Caco-2 (cell line): ENCODE measurements around the gene RBM27. TPM values are rescaled to one million over a fixed set of nuclear protein-coding genes. Genes with fewer than 3 reads are reported as not detected.

ENCODE experiments used
- BruUV-seq: library from RNA; stranded (reverse); fragments of 400-500 nt; replicated peaks from 2 replicates; lab custom pipeline; 2021; lab: Mats Ljungman, UMichigan
- CTCF ChIA-PET: fragments of 300-600 bp; sonication (Branson Sonifier 250); formaldehyde crosslinking; loops from one replicate; lab custom pipeline; 2022; ENCODE audit warnings: antibody characterized with exemption; lab: Charles Lee
- POLR2A ChIA-PET: fragments of 300-600 bp; sonication (Branson Sonifier 250); formaldehyde crosslinking; loops from one replicate; lab custom pipeline; 2022; ENCODE audit warnings: antibody characterized with exemption; lab: Charles Lee
- DNase-seq, 2 experiments: peaks; one replicate each; pipeline versions ENCODE4 v3.0.0 to v3.0.0-alpha.2; 2020 to 2022
- H3K27me3 ChIP-seq: replicated peaks from 2 replicates; pipeline ENCODE4 v1.6.0; 2011; ENCODE audit warnings: low read length; ENCODE audit not compliant: control insufficient read depth, insufficient read depth
- H3K36me3 ChIP-seq: 2 replicates; pipeline ENCODE4 v1.5.1; 2011; ENCODE audit warnings: low read length; ENCODE audit not compliant: control insufficient read depth, insufficient read depth
- H3K4me1 ChIP-seq: fragments of 250-450 bp; sonication (Bioruptor Pico); 2 replicates; pipeline ENCODE4 v1.5.1; 2020; ENCODE audit warnings: mild to moderate bottlenecking
- H3K4me3 ChIP-seq: 2 replicates; pipeline ENCODE4 v1.5.1; 2011; ENCODE audit warnings: low read depth, mild to moderate bottlenecking, control low read depth, low read length
- H3K9me3 ChIP-seq: fragments of 250-450 bp; sonication (Bioruptor Pico); 2 replicates; pipeline ENCODE4 v1.5.1; 2020; ENCODE audit warnings: mild to moderate bottlenecking, moderate library complexity
- H3K27ac Mint-ChIP-seq: one replicate; pipeline ENCODE4 v1.8.0; 2022; ENCODE audit warnings: mixed read lengths; ENCODE audit not compliant: unreplicated experiment
- H3K27me3 Mint-ChIP-seq: one replicate; pipeline ENCODE4 v1.8.0; 2022; ENCODE audit warnings: mixed read lengths; ENCODE audit not compliant: insufficient read depth, unreplicated experiment
- H3K36me3 Mint-ChIP-seq: one replicate; pipeline ENCODE4 v1.8.0; 2022; ENCODE audit warnings: mild to moderate bottlenecking, mixed read lengths; ENCODE audit not compliant: insufficient read depth, unreplicated experiment
- H3K4me1 Mint-ChIP-seq: one replicate; pipeline ENCODE4 v1.8.0; 2022; ENCODE audit warnings: low read depth, mixed read lengths; ENCODE audit not compliant: unreplicated experiment
- H3K4me3 Mint-ChIP-seq: one replicate; pipeline ENCODE4 v1.8.0; 2022; ENCODE audit warnings: mild to moderate bottlenecking, moderate library complexity, mixed read lengths; ENCODE audit not compliant: unreplicated experiment
- H3K9me3 Mint-ChIP-seq: one replicate; pipeline ENCODE4 v1.8.0; 2022; ENCODE audit warnings: mixed read lengths; ENCODE audit not compliant: unreplicated experiment
- intact Hi-C: fragments of 100-400 bp; cut with micrococcal nuclease; formaldehyde crosslinking; loops from one replicate; pipeline ENCODE4 v1.10.0; 2022; ENCODE audit not compliant: unreplicated experiment
- total RNA-seq: library from RNA; stranded (reverse); gene quantifications from 2 replicates; pipeline ENCODE4 v1.2.3, GENCODE V29; 2022
- TF ChIP-seq, protein P1 (sequence below), 2 experiments: fragments of 200-600 bp in 1 of 2; IDR thresholded peaks; 1 replicate in 1 of 2; 2 replicates in 1 of 2; pipeline versions ENCODE4 v1.5.1 to v1.8.0; 2011 to 2022; ENCODE audit warnings: antibody characterized with exemption in 1 of 2, control low read depth in 1 of 2, inconsistent platforms in 1 of 2, low read depth in 1 of 2, low read length in 1 of 2, mild to moderate bottlenecking in 1 of 2, moderate library complexity in 1 of 2; ENCODE audit not compliant: insufficient read depth in 1 of 2, severe bottlenecking in 1 of 2, unreplicated experiment in 1 of 2

The RBM27 gene
- total RNA-seq, 1 experiment from 2014 or later: 24.3 TPM

DNA sequence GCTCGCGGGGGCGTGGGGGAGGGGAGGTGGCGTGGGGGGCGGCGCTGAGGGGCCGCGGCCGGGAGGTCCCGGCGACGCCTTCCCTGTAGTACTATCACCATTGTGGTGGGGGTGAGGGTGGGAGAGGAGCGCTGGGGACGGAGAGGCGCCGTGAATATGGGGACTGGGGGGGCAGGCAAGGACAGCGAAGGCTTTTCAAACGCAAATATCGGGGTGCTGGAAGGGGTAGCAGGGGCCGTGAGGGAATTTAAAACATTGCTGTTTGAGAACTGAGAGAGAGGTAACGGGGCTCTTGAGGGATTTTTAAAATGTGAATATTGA, 427 bp downstream of the RBM27 start:
- CTCF ChIA-PET: interaction anchor here (1.0 kb wide), 1 partner anchor 21 kb away, joined by 5 read pairs; the partner anchor contains the start of gene LARS1
- no TSS peak for BruUV-seq
- Histone ChIP-seq H3K36me3 (no peaks in the 10 kb centered on the region), H3K4me3 (peak overlapping the region; percentile 77), H3K4me1 (peaks cover 4% of the 10 kb centered on the region; the same call in 1 of the 2 replicates), H3K27me3 (no peaks in the 10 kb centered on the region), H3K9me3 (no peaks in the 10 kb centered on the region)
- Mint-ChIP-seq H3K27ac (no peak overlapping the region), H3K4me3 (no peak overlapping the region), H3K4me1 (no peaks in the 10 kb centered on the region), H3K36me3 (no peaks in the 10 kb centered on the region), H3K9me3 (no peaks in the 10 kb centered on the region), H3K27me3 (no peaks in the 10 kb centered on the region)
- intact Hi-C loops: loop anchor here (1.0 kb wide), 2 partner anchors 22 to 222 kb away; partner anchors contain the start of gene LARS1
- POLR2A ChIA-PET: interaction anchor here (0.6 to 1.3 kb wide), 5 partner anchors 10 to 66 kb away, joined by 3 to 9 read pairs (median 4); partner anchors contain the start of gene LARS1
- TF ChIP-seq, protein P1, sequence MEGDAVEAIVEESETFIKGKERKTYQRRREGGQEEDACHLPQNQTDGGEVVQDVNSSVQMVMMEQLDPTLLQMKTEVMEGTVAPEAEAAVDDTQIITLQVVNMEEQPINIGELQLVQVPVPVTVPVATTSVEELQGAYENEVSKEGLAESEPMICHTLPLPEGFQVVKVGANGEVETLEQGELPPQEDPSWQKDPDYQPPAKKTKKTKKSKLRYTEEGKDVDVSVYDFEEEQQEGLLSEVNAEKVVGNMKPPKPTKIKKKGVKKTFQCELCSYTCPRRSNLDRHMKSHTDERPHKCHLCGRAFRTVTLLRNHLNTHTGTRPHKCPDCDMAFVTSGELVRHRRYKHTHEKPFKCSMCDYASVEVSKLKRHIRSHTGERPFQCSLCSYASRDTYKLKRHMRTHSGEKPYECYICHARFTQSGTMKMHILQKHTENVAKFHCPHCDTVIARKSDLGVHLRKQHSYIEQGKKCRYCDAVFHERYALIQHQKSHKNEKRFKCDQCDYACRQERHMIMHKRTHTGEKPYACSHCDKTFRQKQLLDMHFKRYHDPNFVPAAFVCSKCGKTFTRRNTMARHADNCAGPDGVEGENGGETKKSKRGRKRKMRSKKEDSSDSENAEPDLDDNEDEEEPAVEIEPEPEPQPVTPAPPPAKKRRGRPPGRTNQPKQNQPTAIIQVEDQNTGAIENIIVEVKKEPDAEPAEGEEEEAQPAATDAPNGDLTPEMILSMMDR (IDR thresholded peaks at IDR 0.05; ENCODE audit: insufficient read depth in 1 of 2, low read depth in 1 of 2, low read length in 1 of 2, severe bottlenecking in 1 of 2, unreplicated experiment in 1 of 2): no peak
- DNase-seq: no peak

DNA sequence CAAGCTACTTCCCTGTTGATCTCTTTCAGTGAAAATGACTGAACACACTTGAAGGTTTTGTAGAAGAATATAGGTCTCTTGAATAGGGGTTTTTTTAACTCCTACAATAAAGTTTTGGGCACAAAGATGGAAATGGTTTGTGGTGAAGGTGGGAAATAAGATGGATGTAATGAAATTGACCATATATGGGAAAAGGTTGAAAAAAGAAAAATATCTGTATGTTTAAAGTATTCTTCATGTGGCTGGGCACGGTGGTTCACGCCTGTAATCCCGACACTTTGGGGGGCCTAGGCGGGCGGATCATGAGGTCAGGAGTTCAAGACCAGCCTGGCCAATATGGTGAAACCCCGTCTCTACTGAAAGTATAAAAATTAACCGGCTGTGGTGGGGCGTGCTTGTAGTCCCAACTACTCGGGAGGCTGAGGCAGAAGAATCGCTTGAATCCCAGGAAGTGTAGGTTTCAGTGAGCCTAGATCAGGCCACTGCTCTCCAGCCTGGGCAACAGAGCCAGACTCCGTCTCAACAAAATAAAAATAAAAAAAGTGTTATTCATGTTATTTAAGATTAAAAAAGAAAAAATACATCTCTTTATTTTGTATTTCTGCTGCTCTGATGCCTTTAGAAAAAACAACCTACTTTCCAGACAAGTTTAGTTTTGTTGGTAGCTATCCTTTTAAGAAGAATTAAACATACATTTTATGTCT, 2.2 kb downstream of the RBM27 start:
- H3K27me3 ChIP-seq: no peaks in the 10 kb centered on the region
- ChIA-PET CTCF (no interaction called here), POLR2A (no interaction called here)
- BruUV-seq: no TSS peak
- no peaks in the 10 kb centered on the region for H3K36me3 ChIP-seq
- TF ChIP-seq, protein P1 (IDR thresholded peaks at IDR 0.05; ENCODE audit: insufficient read depth in 1 of 2, low read depth in 1 of 2, low read length in 1 of 2, severe bottlenecking in 1 of 2, unreplicated experiment in 1 of 2): no peak
- H3K4me3 ChIP-seq: no peak overlapping the region
- peaks cover 12% of the 10 kb centered on the region; the same call in 1 of the 2 replicates for H3K4me1 ChIP-seq
- intact Hi-C loops: no loop called here
- no peak overlapping the region for H3K27ac Mint-ChIP-seq
- no peak overlapping the region for H3K4me3 Mint-ChIP-seq
- DNase-seq: no peak
- no peaks in the 10 kb centered on the region for H3K9me3 Mint-ChIP-seq
- no peaks in the 10 kb centered on the region for H3K9me3 ChIP-seq
- no peaks in the 10 kb centered on the region for H3K27me3 Mint-ChIP-seq
- peaks cover 7% of the 10 kb centered on the region for H3K4me1 Mint-ChIP-seq
- peaks cover 5% of the 10 kb centered on the region for H3K36me3 Mint-ChIP-seq

DNA sequence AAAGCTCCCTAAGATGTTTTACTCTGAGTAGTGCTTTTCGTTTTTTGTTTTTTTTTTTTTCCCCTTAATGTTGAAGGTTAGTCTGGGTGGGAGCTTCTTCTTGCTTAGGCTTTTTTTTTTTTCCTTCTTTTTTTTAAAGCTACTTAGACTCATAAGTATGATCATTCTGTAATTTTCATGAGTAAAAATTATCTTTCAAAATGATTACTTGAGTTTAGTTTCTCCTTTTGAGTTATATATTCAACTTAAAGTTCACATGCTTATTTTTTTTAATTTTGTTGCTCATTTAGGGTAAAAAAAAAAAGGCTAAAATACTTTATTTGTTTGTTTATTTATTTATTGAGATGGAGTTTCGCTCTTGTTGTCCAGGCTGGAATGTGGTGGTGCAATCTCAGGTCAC, 2.9 kb downstream of the RBM27 start:
- peaks cover 12% of the 10 kb centered on the region; the same call in 1 of the 2 replicates for H3K4me1 ChIP-seq
- BruUV-seq: no TSS peak
- intact Hi-C loops: no loop called here
- TF ChIP-seq, protein P1 (IDR thresholded peaks at IDR 0.05; ENCODE audit: insufficient read depth in 1 of 2, low read depth in 1 of 2, low read length in 1 of 2, severe bottlenecking in 1 of 2, unreplicated experiment in 1 of 2): no peak
- Mint-ChIP-seq H3K27ac (no peak overlapping the region), H3K36me3 (peaks cover 6% of the 10 kb centered on the region), H3K9me3 (no peaks in the 10 kb centered on the region), H3K4me3 (no peak overlapping the region), H3K4me1 (peaks cover 7% of the 10 kb centered on the region), H3K27me3 (no peaks in the 10 kb centered on the region)
- POLR2A ChIA-PET: no interaction called here
- no peak overlapping the region for H3K4me3 ChIP-seq
- no peaks in the 10 kb centered on the region for H3K27me3 ChIP-seq
- CTCF ChIA-PET: no interaction called here
- no peaks in the 10 kb centered on the region for H3K9me3 ChIP-seq
- DNase-seq: no peak
- no peaks in the 10 kb centered on the region for H3K36me3 ChIP-seq
